Activated naive CD8-positive, alpha-beta T cell treated with anti-CD3 and anti-CD28 coated beads, Interleukin-2, amount 50 U/mL, for 24 hours (primary cell): ENCODE results near the gene CDH1.

Experiments
- ATAC-seq: fragments of 150-1000 bp; cut with Tn5 transposase; one replicate; pipeline ENCODE4 v1.10.0; 2021
- DNase-seq: peaks from one replicate; pipeline ENCODE4 v3.0.0; 2021
- H3K27ac Mint-ChIP-seq: one replicate; pipeline ENCODE4 v1.8.0; 2021; ENCODE audit warnings: mild to moderate bottlenecking, mixed read lengths
- H3K27me3 Mint-ChIP-seq: one replicate; pipeline ENCODE4 v1.8.0; 2021; ENCODE audit warnings: mixed read lengths
- H3K36me3 Mint-ChIP-seq: one replicate; pipeline ENCODE4 v1.8.0; 2021; ENCODE audit warnings: low read depth, mixed read lengths
- H3K4me1 Mint-ChIP-seq: one replicate; pipeline ENCODE4 v1.8.0; 2021; ENCODE audit warnings: mixed read lengths
- H3K4me3 Mint-ChIP-seq: one replicate; pipeline ENCODE4 v1.8.0; 2021; ENCODE audit warnings: mild to moderate bottlenecking, moderate library complexity, mixed read lengths
- H3K9me3 Mint-ChIP-seq: one replicate; pipeline ENCODE4 v1.8.0; 2021; ENCODE audit warnings: mixed read lengths

CDH1 gene

DNA sequence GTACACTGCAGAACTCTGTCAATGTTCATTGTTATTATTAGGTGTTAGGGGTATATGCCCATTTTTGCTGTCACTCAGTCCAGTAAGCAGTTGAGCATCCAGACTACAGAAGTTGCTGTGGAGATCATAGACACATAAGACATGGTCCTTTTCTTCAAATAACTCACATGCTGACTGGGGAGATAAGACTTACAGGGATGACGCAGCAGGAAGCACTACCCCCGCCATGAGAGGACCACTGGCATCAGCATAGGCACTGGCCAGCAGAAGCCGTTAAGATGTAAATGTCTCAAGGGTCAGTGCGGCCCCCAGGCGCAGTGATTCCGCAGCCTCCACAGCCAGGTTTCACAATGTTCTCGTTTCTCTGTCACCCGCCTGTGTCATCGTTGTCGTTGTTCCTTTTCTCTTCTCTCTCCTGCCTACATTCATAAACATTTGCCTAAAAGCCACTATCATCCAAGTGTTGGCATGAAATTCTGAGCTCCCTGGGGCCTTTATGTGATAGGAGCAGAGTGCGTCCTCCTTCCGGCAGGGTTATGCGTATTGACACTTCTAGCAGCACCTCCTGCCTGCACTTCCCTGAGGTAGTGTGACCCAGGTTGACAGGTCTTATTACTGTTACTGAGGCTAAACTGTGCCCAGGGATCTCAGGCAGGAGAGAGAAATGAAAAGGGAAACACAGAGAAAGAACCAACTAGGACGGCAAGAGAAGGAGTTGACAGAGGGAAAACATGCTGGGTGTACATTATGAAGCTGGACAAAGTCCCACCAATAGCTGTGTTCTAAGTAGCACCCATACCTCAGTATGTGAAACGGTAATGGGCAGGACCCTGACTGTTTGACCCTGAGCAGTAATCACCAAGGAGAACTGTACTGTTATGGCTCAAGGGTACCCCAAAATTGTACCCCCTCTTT lies 124.1 kb downstream of the CDH1 start:
- no peaks in the 10 kb centered on the region for H3K27me3 Mint-ChIP-seq
- no peak for ATAC-seq
- no peaks in the 10 kb centered on the region for H3K9me3 Mint-ChIP-seq
- DNase-seq, result no peak
- no peak overlapping the region for H3K4me3 Mint-ChIP-seq
- peaks cover 7% of the 10 kb centered on the region for H3K4me1 Mint-ChIP-seq
- H3K36me3 Mint-ChIP-seq, result peaks cover 31% of the 10 kb centered on the region
- H3K27ac Mint-ChIP-seq, result no peak overlapping the region

DNA sequence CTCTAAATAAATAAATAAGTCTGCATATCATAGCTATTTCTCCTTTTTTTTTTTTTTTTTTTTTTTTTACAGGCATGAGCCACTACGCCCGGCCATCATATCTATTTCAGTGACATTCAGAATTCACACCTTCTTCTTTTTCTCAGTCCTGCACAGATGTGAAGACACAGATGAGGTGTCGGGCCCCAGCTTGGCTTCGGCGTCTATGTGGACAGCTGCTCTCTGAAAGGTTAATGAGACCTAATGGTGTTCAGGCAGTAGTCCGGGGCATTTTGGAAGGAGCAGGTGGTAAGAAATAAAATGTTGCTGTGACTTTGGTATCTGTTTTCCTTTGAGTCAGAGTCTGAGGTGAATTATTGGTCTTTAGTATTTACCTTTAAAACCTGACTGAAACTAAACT lies 129.8 kb downstream of the CDH1 start:
- H3K27ac Mint-ChIP-seq, result no peak overlapping the region
- H3K9me3 Mint-ChIP-seq, result no peaks in the 10 kb centered on the region
- DNase-seq, result no peak
- peaks cover 47% of the 10 kb centered on the region for H3K36me3 Mint-ChIP-seq
- no peak overlapping the region for H3K4me3 Mint-ChIP-seq
- H3K27me3 Mint-ChIP-seq, result no peaks in the 10 kb centered on the region
- ATAC-seq, result no peak
- peaks cover 2% of the 10 kb centered on the region for H3K4me1 Mint-ChIP-seq

DNA sequence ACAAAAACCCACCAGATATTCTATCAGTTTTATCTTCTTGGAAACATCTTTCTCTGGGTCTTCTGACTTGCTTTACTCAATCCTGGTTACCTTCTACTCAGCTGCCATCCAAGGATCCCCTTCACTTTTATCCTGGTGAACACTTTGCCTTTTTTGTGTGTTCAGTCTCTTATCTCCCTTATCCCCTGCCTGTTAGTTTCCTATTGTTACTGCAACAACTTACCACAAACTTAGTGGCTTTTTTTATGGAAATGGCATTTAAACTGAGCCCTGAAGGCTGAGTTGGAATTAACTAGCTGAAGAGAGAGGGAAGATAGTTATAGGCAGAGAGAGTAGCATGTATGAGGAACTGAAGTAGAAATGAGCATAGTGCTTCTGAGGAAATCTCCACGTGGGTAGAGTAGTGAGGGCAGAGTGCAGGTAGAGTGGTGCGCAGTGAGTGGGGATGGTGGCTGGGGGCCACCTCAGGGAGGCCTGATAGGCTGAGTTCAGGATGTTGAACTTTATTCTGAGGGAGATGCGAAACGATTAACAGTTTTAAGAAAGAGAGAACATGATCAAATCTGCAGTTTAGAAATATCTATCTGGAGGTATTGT lies 132.5 kb downstream of the CDH1 start:
- Mint-ChIP-seq H3K4me3 (no peak overlapping the region), H3K27me3 (no peaks in the 10 kb centered on the region), H3K36me3 (peaks cover 49% of the 10 kb centered on the region), H3K4me1 (peaks cover 2% of the 10 kb centered on the region), H3K9me3 (no peaks in the 10 kb centered on the region), H3K27ac (no peak overlapping the region)
- ATAC-seq (no peak), DNase-seq (no peak)

DNA sequence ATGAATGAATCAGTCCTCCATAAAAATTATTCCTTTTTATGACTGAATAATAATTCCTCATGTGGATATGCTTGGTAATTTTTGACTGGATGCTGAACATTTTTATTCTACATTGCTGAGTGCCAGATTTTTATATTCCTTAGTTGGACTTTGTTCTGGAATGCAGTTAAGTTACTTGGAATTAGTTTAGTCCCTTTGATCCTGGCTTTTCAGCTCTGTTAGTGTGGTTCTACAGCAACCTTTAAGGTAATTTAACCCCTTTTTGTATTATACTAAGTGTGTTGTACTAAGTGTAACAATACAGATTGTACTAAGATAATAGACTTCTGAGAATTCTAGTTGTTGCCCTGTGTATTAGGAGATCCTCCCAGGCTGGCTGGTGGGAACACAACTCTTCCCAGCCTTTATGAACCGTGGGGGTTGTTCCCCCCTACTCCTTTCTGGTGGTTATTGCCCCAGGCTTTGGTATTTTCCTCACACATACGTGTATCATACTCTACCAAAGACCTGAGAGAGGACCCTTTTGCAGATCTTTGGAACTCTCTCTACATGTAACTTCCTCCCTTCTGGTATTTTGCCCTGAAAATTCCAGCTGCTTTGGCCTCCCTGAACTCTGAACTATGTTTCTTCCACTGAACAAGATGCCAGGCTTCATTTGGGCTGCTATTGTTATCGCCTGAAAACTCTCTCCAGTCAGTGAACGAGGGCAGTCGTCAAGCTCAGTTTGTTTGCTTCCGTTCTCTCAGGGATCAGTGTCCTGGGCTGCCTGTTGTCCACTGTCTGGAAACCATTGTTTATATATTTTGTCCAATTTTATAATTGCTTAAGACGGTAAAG lies 136.8 kb downstream of the CDH1 start:
- H3K36me3 Mint-ChIP-seq, result peaks cover 47% of the 10 kb centered on the region
- H3K27me3 Mint-ChIP-seq, result no peaks in the 10 kb centered on the region
- H3K4me1 Mint-ChIP-seq, result peaks cover 2% of the 10 kb centered on the region
- ATAC-seq, result no peak
- H3K9me3 Mint-ChIP-seq, result no peaks in the 10 kb centered on the region
- no peak for DNase-seq
- H3K4me3 Mint-ChIP-seq, result no peak overlapping the region
- no peak overlapping the region for H3K27ac Mint-ChIP-seq

DNA sequence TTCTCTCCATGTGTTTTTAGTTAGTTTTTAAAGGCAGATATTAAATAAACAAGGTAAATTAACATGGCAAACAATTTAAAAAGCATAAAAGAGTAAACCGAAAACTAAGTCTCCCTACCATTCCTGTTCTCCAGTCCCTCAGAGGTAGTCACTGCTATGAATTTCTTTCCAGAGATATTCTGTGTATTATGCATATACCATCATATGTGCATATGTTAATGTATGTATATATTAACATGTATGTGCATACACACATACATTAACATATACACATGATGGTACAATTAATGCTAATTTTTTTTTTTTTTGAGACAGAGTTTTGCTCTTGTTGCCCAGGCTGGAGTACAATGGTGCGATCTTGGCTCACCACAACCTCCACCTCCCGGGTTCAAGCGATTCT lies 138.8 kb downstream of the CDH1 start:
- Mint-ChIP-seq H3K36me3 (peaks cover 36% of the 10 kb centered on the region), H3K4me3 (no peak overlapping the region), H3K9me3 (no peaks in the 10 kb centered on the region), H3K27ac (no peak overlapping the region), H3K4me1 (peaks cover 2% of the 10 kb centered on the region), H3K27me3 (no peaks in the 10 kb centered on the region)
- DNase-seq (no peak), ATAC-seq (no peak)

DNA sequence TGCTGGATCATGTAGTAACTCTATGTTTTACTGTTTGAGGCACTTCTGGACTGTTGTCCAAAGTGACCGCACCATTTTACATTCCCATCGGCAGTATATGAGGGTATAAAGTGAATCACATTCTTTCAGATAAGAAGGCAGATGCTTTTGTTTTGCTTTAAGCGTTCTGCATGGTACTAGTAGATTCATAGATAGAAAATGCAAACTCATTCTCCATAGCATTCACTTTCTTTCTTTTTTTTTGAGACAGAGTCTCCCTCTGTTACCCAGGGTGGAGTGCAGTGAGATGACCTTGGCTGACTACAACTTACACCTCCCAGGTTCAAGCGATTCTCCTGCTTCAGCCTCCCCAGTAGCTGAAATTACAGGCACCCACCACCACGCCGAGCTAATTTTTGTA lies 146.6 kb downstream of the CDH1 start:
- DNase-seq, result no peak
- Mint-ChIP-seq H3K27me3 (no peaks in the 10 kb centered on the region), H3K27ac (no peak overlapping the region), H3K4me1 (no peaks in the 10 kb centered on the region), H3K4me3 (no peak overlapping the region), H3K36me3 (peaks cover 27% of the 10 kb centered on the region), H3K9me3 (no peaks in the 10 kb centered on the region)
- no peak for ATAC-seq

DNA sequence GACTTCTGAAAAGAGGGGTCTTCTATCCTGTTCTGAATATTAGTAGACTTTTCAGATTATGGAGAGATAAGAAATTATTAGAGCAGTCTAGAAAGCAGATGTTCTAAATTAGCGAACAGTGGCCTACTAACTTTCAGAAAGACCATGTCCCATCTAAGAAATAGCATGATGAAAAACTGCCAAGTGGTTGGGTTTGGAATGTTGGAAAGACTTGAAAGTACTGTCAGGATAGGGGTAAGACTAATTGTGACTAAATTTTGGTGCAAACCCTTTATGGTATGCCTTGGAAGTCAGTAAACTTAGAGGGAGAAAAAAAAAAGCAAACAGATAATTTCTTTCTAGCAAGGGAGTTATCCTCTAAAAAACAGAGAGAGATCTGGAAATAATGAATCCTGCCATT lies 147.3 kb downstream of the CDH1 start:
- H3K27me3 Mint-ChIP-seq, result no peaks in the 10 kb centered on the region

More for the DNA sequence above, 147.3 kb downstream of the CDH1 start:
- Mint-ChIP-seq H3K36me3 (peaks cover 27% of the 10 kb centered on the region), H3K27ac (no peak overlapping the region), H3K4me3 (no peak overlapping the region), H3K4me1 (no peaks in the 10 kb centered on the region), H3K9me3 (no peaks in the 10 kb centered on the region)
- DNase-seq (no peak), ATAC-seq (no peak)
